IMR-90 (cell line): ENCODE results near the gene CSRNP3. TPM values are rescaled to one million over a fixed set of nuclear protein-coding genes. Genes with fewer than 3 reads are reported as not detected.

Experiments used
- ATAC-seq: fragments of 200-7000 bp; cut with Tn5 transposase; 2 replicates; pipeline ENCODE4 v1.9.1; 2020; ENCODE audit warnings: low read depth, mild to moderate bottlenecking, moderate library complexity
- BruUV-seq: library from RNA; stranded (reverse); fragments of 400-500 nt; replicated peaks from 2 replicates; lab custom pipeline; 2021; lab: Mats Ljungman, UMichigan
- CTCF ChIA-PET: fragments of 300-600 bp; formaldehyde crosslinking; extraction: SDS; loops from one replicate; lab custom pipeline; 2021; ENCODE audit warnings: antibody characterized with exemption; lab: Yijun Ruan, JAX
- POLR2A ChIA-PET: fragments of 300-600 bp; sonication (Branson Sonifier 250); formaldehyde crosslinking; loops from one replicate; lab custom pipeline; 2022; ENCODE audit warnings: antibody characterized with exemption; ENCODE audit not compliant: unreplicated experiment; lab: Charles Lee
- DNase-seq: peaks from one replicate; pipeline ENCODE4 v3.0.0; 2013
- H2AFZ ChIP-seq: replicated peaks from 2 replicates; pipeline ENCODE3; 2013; ENCODE audit warnings: low read length, mild to moderate bottlenecking; ENCODE audit not compliant: poor library complexity
- H2AK5ac ChIP-seq: 2 replicates; pipeline ENCODE4 v1.6.1; 2013; ENCODE audit warnings: low read depth, low read length, inconsistent platforms
- H2AK9ac ChIP-seq: replicated peaks from 2 replicates; pipeline ENCODE3; 2013; ENCODE audit warnings: mild to moderate bottlenecking, low read depth, low read length, moderate library complexity; ENCODE audit not compliant: poor library complexity
- H2BK120ac ChIP-seq: 2 replicates; pipeline ENCODE4 v1.6.1; 2013; ENCODE audit warnings: low read depth, low read length, inconsistent platforms
- H2BK15ac ChIP-seq: 3 replicates; pipeline ENCODE4 v1.6.1; 2013; ENCODE audit warnings: low read depth, low read length, inconsistent platforms
- H2BK20ac ChIP-seq: 2 replicates; pipeline ENCODE4 v1.6.1; 2013; ENCODE audit warnings: low read depth, mild to moderate bottlenecking, inconsistent platforms, low read length, moderate library complexity
- H2BK5ac ChIP-seq: 2 replicates; pipeline ENCODE4 v1.6.1; 2013; ENCODE audit warnings: mild to moderate bottlenecking, low read depth, low read length, inconsistent platforms; ENCODE audit not compliant: poor library complexity, severe bottlenecking
- H3K14ac ChIP-seq: replicated peaks from 2 replicates; pipeline ENCODE4 v1.6.1; 2013; ENCODE audit warnings: low read depth, low read length, inconsistent platforms
- H3K18ac ChIP-seq: 2 replicates; pipeline ENCODE4 v1.6.1; 2013; ENCODE audit warnings: low read depth, low read length, control low read depth
- H3K23ac ChIP-seq: 2 replicates; pipeline ENCODE4 v1.6.1; 2013; ENCODE audit warnings: low read depth, low read length, inconsistent platforms
- H3K27ac ChIP-seq: 2 replicates; pipeline ENCODE4 v1.5.1; 2013; ENCODE audit warnings: mild to moderate bottlenecking, control low read depth, low read length; ENCODE audit not compliant: insufficient read depth
- H3K27me3 ChIP-seq: 2 replicates; pipeline ENCODE4 v1.6.1; 2013; ENCODE audit warnings: low read length; ENCODE audit not compliant: control insufficient read depth, insufficient read depth
- H3K36me3 ChIP-seq: 2 replicates; pipeline ENCODE4 v1.6.1; 2013; ENCODE audit warnings: low read length, mixed read lengths; ENCODE audit not compliant: control insufficient read depth, insufficient read depth
- H3K4ac ChIP-seq: 2 replicates; pipeline ENCODE4 v1.6.1; 2013; ENCODE audit warnings: low read depth, low read length, inconsistent platforms
- H3K4me1 ChIP-seq: 2 replicates; pipeline ENCODE4 v1.6.1; 2013; ENCODE audit warnings: low read length, mixed read lengths; ENCODE audit not compliant: control insufficient read depth, insufficient read depth
- H3K4me2 ChIP-seq: 2 replicates; pipeline ENCODE4 v1.6.1; 2013; ENCODE audit warnings: low read depth, mild to moderate bottlenecking, control low read depth, low read length, moderate library complexity
- H3K4me3 ChIP-seq: 2 replicates; pipeline ENCODE4 v1.5.1; 2013; ENCODE audit warnings: low read depth, mild to moderate bottlenecking, control low read depth, low read length, moderate library complexity; ENCODE audit not compliant: insufficient read depth
- H3K56ac ChIP-seq: 2 replicates; pipeline ENCODE4 v1.6.1; 2013; ENCODE audit warnings: low read length, inconsistent platforms; ENCODE audit not compliant: insufficient read depth; ENCODE audit errors: extremely low read depth
- H3K79me1 ChIP-seq, 2 experiments: 2 replicates each; pipeline ENCODE4 v1.6.1; 2013; ENCODE audit warnings: low read length in 2 of 2, inconsistent platforms in 1 of 2, low read depth in 1 of 2
- H3K9ac ChIP-seq: 2 replicates; pipeline ENCODE4 v1.6.1; 2013; ENCODE audit warnings: low read depth, low read length, control low read depth
- H3K9me1 ChIP-seq: 2 replicates; pipeline ENCODE4 v1.6.1; 2013; ENCODE audit warnings: low read length, inconsistent platforms; ENCODE audit not compliant: insufficient read depth
- H3K9me3 ChIP-seq: 2 replicates; pipeline ENCODE4 v1.6.1; 2013; ENCODE audit warnings: low read length; ENCODE audit not compliant: control insufficient read depth, insufficient read depth
- H4K20me1 ChIP-seq: 2 replicates; pipeline ENCODE4 v1.6.1; 2013; ENCODE audit warnings: low read length, inconsistent platforms; ENCODE audit not compliant: insufficient read depth
- H4K5ac ChIP-seq: 2 replicates; pipeline ENCODE4 v1.6.1; 2013; ENCODE audit warnings: mild to moderate bottlenecking, low read depth, low read length, control low read depth
- H4K8ac ChIP-seq, 2 experiments: 2 replicates each; pipeline ENCODE4 v1.6.1; 2013; ENCODE audit warnings: low read depth in 2 of 2, low read length in 2 of 2, control low read depth in 1 of 2, inconsistent platforms in 1 of 2
- H4K91ac ChIP-seq: 2 replicates; pipeline ENCODE4 v1.6.1; 2013; ENCODE audit warnings: low read depth, low read length, inconsistent platforms; ENCODE audit not compliant: insufficient read depth
- BHLHE40 ChIP-seq: fragments of 150-350 bp; IDR thresholded peaks from 2 replicates; pipeline ENCODE4 v1.6.1; 2016; ENCODE audit warnings: mild to moderate bottlenecking, low read depth, low read length
- CEBPB ChIP-seq: IDR thresholded peaks from 2 replicates; pipeline ENCODE4 v1.6.1; 2012; ENCODE audit warnings: low read depth, low read length, improper control_type of control experiment
- CHD1 ChIP-seq: IDR thresholded peaks from 2 replicates; pipeline ENCODE4 v1.6.1; 2012; ENCODE audit warnings: low read depth, low read length, improper control_type of control experiment
- CTCF ChIP-seq: conservative IDR thresholded peaks from 2 replicates; pipeline ENCODE4 v1.5.1; 2012; ENCODE audit warnings: mild to moderate bottlenecking, low read depth, low read length, improper control_type of control experiment
- ELK1 ChIP-seq: fragments of 150-350 bp; IDR thresholded peaks from 2 replicates; pipeline ENCODE4 v1.6.1; 2016; ENCODE audit warnings: low read depth, mild to moderate bottlenecking, low read length, moderate library complexity, borderline replicate concordance
- MAFK ChIP-seq: IDR thresholded peaks from 2 replicates; pipeline ENCODE4 v1.6.1; 2012; ENCODE audit warnings: low read depth, low read length, improper control_type of control experiment
- MAZ ChIP-seq: IDR thresholded peaks from 2 replicates; pipeline ENCODE4 v1.6.1; 2012; ENCODE audit warnings: low read depth, mild to moderate bottlenecking, low read length, improper control_type of control experiment, moderate library complexity, borderline replicate concordance
- MXI1 ChIP-seq: IDR thresholded peaks from 2 replicates; pipeline ENCODE4 v1.6.1; 2012; ENCODE audit warnings: low read depth, mild to moderate bottlenecking, low read length, moderate library complexity, borderline replicate concordance
- NFE2L2 ChIP-seq: fragments of 150-350 bp; IDR thresholded peaks from 2 replicates; pipeline ENCODE4 v1.6.1; 2016; ENCODE audit warnings: low read depth, mild to moderate bottlenecking, low read length
- POLR2A ChIP-seq: IDR thresholded peaks from 2 replicates; pipeline ENCODE4 v1.6.1; 2012; ENCODE audit warnings: mild to moderate bottlenecking, low read depth, low read length
- RAD21 ChIP-seq: IDR thresholded peaks from 2 replicates; pipeline ENCODE4 v1.6.1; 2012; ENCODE audit warnings: low read length, improper control_type of control experiment
- RCOR1 ChIP-seq: IDR thresholded peaks from 2 replicates; pipeline ENCODE4 v1.6.1; 2012; ENCODE audit warnings: mild to moderate bottlenecking, low read length, improper control_type of control experiment; ENCODE audit not compliant: insufficient replicate concordance
- RFX5 ChIP-seq: IDR thresholded peaks from 2 replicates; pipeline ENCODE4 v1.8.0; 2012; ENCODE audit warnings: low read depth, mild to moderate bottlenecking, low read length, moderate library complexity
- SMC3 ChIP-seq: fragments of 150-350 bp; IDR thresholded peaks from 2 replicates; pipeline ENCODE4 v1.6.1; 2016; ENCODE audit warnings: low read depth, mild to moderate bottlenecking, antibody characterized with exemption, low read length, moderate library complexity
- USF2 ChIP-seq: fragments of 150-350 bp; IDR thresholded peaks from 2 replicates; pipeline ENCODE4 v1.6.1; 2017; ENCODE audit warnings: mild to moderate bottlenecking, antibody characterized with exemption, low read length, low read depth
- WGBS, 2 experiments: methylation state at CpG; one replicate each; pipeline versions ENCODE4 v1.1.5 to v1.1.7; 2013; ENCODE audit warnings: missing lambda C conversion rate in 2 of 2; ENCODE audit not compliant: insufficient read length in 1 of 2; ENCODE audit errors: extremely low coverage in 2 of 2; 5-methylcytosine and 5-hydroxymethylcytosine counted together
- dilution Hi-C: fragments of 300-500 bp; cut with HindIII; formaldehyde crosslinking; loops from one replicate; pipeline ENCODE4 v1.14.3; 2018; ENCODE audit warnings: low sequenced_read_pairs; ENCODE audit not compliant: unreplicated experiment
- in situ Hi-C: fragments of 300-500 bp; cut with MboI; formaldehyde crosslinking; loops from 3 replicates; pipeline ENCODE4 v1.14.3; 2019; ENCODE audit warnings: low sequenced_read_pairs, inconsistent platforms, mixed read lengths
- intact Hi-C: fragments of 100-400 bp; cut with micrococcal nuclease; formaldehyde crosslinking; loops from 2 replicates; pipeline ENCODE4 v1.10.0; 2022
- polyA plus RNA-seq, 3 experiments: library from polyadenylated mRNA; depleted of rRNA; stranded (reverse); fragments of >200 nt; gene quantifications; 2 replicates each; pipeline ENCODE4 v1.2.3, GENCODE V29; 2012; ENCODE audit warnings: low replicate concordance in 1 of 3
- total RNA-seq: library from RNA; depleted of rRNA; stranded (reverse); fragments of >200 nt; gene quantifications from 2 replicates; pipeline ENCODE4 v1.2.3, GENCODE V29; 2012

Gene CSRNP3
- total and polyA plus RNA-seq, 2 of the 4 experiments (the other 2 are of a cell fraction) = 0.21 to 0.72 TPM

GRCh38 chr2:165687426-165688002 lies 218.0 kb downstream of the CSRNP3 start:
- intact Hi-C loops (no loop called here), dilution Hi-C loops (no loop called here), in situ Hi-C loops (no loop called here)
- no peak for TF ChIP-seq MAZ
- TF ChIP-seq CHD1 = no peak
- no peak for TF ChIP-seq USF2
- TF ChIP-seq POLR2A = no peak
- TF ChIP-seq CEBPB = no peak
- TF ChIP-seq BHLHE40 = no peak
- no peak for TF ChIP-seq MXI1
- no peak for TF ChIP-seq MAFK
- no peak for TF ChIP-seq RCOR1
- TF ChIP-seq NFE2L2 = no peak
- no peak for TF ChIP-seq RAD21
- no peak for TF ChIP-seq RFX5
- no peak for TF ChIP-seq CTCF
- no peak for TF ChIP-seq ELK1
- TF ChIP-seq SMC3 = no peak
- no peak overlapping the region for H3K14ac ChIP-seq
- no peak overlapping the region for H3K4me2 ChIP-seq
- POLR2A ChIA-PET = no interaction called here
- no peak overlapping the region for H3K23ac ChIP-seq
- H2AK9ac ChIP-seq = no peak overlapping the region
- no peak overlapping the region for H3K18ac ChIP-seq
- CTCF ChIA-PET = no interaction called here
- no peak overlapping the region for H4K91ac ChIP-seq
- H2BK20ac ChIP-seq = no peak overlapping the region
- no peak overlapping the region for H2AFZ ChIP-seq
- no peaks in the 10 kb centered on the region for H3K36me3 ChIP-seq
- no peaks in the 10 kb centered on the region for H3K9me1 ChIP-seq
- no peak overlapping the region for H2BK15ac ChIP-seq
- H3K4me1 ChIP-seq = no peaks in the 10 kb centered on the region
- H3K56ac ChIP-seq = no peak overlapping the region
- H2BK5ac ChIP-seq = no peak overlapping the region
- H4K8ac ChIP-seq = no peak overlapping the region
- H3K79me1 ChIP-seq = no peaks in the 10 kb centered on the region
- H3K9me3 ChIP-seq = no peaks in the 10 kb centered on the region
- no peak for ATAC-seq
- no peak overlapping the region for H3K9ac ChIP-seq
- no peak overlapping the region for H3K4me3 ChIP-seq
- no peak overlapping the region for H2BK120ac ChIP-seq
- no TSS peak for BruUV-seq
- no peak for DNase-seq
- H2AK5ac ChIP-seq = no peak overlapping the region
- no peak overlapping the region for H3K4ac ChIP-seq
- no peak overlapping the region for H3K27ac ChIP-seq
- no CpG with 5 or more reads among the region's 4 CpGs for WGBS, 2 experiments
- H4K5ac ChIP-seq = no peak overlapping the region
- H3K27me3 ChIP-seq = no peaks in the 10 kb centered on the region; the same call in 1 of the 2 replicates
- no peaks in the 10 kb centered on the region for H4K20me1 ChIP-seq
